CD14-positive monocyte (primary cell): ENCODE results near the gene FN1. TPM values are rescaled to one million over a fixed set of nuclear protein-coding genes. Genes with fewer than 3 reads are reported as not detected.

Source experiments
- DNase-seq, 3 donors: peaks; one replicate each; pipeline ENCODE4 v3.0.0-alpha.2; 2011 to 2022
- H2AFZ ChIP-seq: 2 replicates; pipeline ENCODE4 v1.6.0; 2012; ENCODE audit warnings: mild to moderate bottlenecking, low read depth, low read length, inconsistent platforms; ENCODE audit not compliant: insufficient read depth, poor library complexity, severe bottlenecking
- H3K27ac ChIP-seq, 2 donors: 1 replicate in 1 of 2; 2 replicates in 1 of 2; pipeline ENCODE4 v1.5.1; 2012 to 2013; ENCODE audit warnings: low read length in 2 of 2, control low read depth in 1 of 2, inconsistent platforms in 1 of 2, low read depth in 1 of 2, mild to moderate bottlenecking in 1 of 2
- H3K27me3 ChIP-seq, 2 donors: one replicate each; pipeline versions ENCODE4 v1.6.0 to v1.6.1; 2011 to 2013; ENCODE audit warnings: low read length in 2 of 2; ENCODE audit not compliant: control insufficient read depth in 2 of 2, insufficient read depth in 2 of 2
- H3K36me3 ChIP-seq, 2 donors: replicated peaks in 1 of 2; 1 replicate in 1 of 2; 2 replicates in 1 of 2; pipeline versions ENCODE4 v1.5.1 to v1.6.1; 2012 to 2013; ENCODE audit warnings: low read length in 2 of 2, control low read depth in 1 of 2, inconsistent platforms in 1 of 2, mild to moderate bottlenecking in 1 of 2; ENCODE audit not compliant: insufficient read depth in 2 of 2, control insufficient read depth in 1 of 2
- H3K4me1 ChIP-seq, 2 donors: 1 replicate in 1 of 2; 2 replicates in 1 of 2; pipeline versions ENCODE4 v1.5.1 to v1.6.1; 2012 to 2013; ENCODE audit warnings: low read length in 2 of 2, control low read depth in 1 of 2, inconsistent platforms in 1 of 2, mild to moderate bottlenecking in 1 of 2, moderate library complexity in 1 of 2; ENCODE audit not compliant: insufficient read depth in 2 of 2, control insufficient read depth in 1 of 2
- H3K4me2 ChIP-seq: replicated peaks from 2 replicates; pipeline ENCODE3; 2012; ENCODE audit warnings: low read length, moderate library complexity, mild to moderate bottlenecking; ENCODE audit not compliant: poor library complexity, severe bottlenecking; ENCODE audit errors: extremely low read depth
- H3K4me3 ChIP-seq, 3 experiments: fragments of 200-600 bp in 1 of 3; sonication (generic) in 1 of 3; replicated peaks in 1 of 3; 1 replicate in 2 of 3; 2 replicates in 1 of 3; pipeline ENCODE4 v1.5.1; 2011 to 2013; ENCODE audit warnings: low read length in 3 of 3, mild to moderate bottlenecking in 3 of 3, control low read depth in 2 of 3, low read depth in 2 of 3, inconsistent platforms in 1 of 3, moderate library complexity in 1 of 3
- H3K79me2 ChIP-seq: 2 replicates; pipeline ENCODE4 v1.6.0; 2012; ENCODE audit warnings: mild to moderate bottlenecking, control low read depth, inconsistent platforms, low read length, moderate library complexity; ENCODE audit not compliant: insufficient read depth
- H3K9ac ChIP-seq: 2 replicates; pipeline ENCODE4 v1.6.0; 2017; ENCODE audit warnings: low read length, mild to moderate bottlenecking; ENCODE audit not compliant: insufficient read depth, poor library complexity, severe bottlenecking
- H3K9me3 ChIP-seq, 2 donors: replicated peaks in 1 of 2; 1 replicate in 1 of 2; 2 replicates in 1 of 2; pipeline versions ENCODE4 v1.5.1 to v1.6.1; 2012 to 2013; ENCODE audit warnings: low read length in 2 of 2, control low read depth in 1 of 2; ENCODE audit not compliant: control insufficient read depth in 1 of 2, insufficient read depth in 1 of 2
- H4K20me1 ChIP-seq: 2 replicates; pipeline ENCODE4 v1.6.0; 2012; ENCODE audit warnings: mild to moderate bottlenecking, low read length, control low read depth, moderate library complexity; ENCODE audit not compliant: insufficient read depth
- H3K27ac Mint-ChIP-seq, 7 donors: one replicate each; pipeline ENCODE4 v1.8.0; 2020; ENCODE audit warnings: mild to moderate bottlenecking in 7 of 7, mixed read lengths in 7 of 7, moderate library complexity in 6 of 7, inconsistent platforms in 2 of 7
- H3K27me3 Mint-ChIP-seq, 3 donors: one replicate each; pipeline ENCODE4 v1.8.0; 2021 to 2022; ENCODE audit warnings: low read depth in 3 of 3, mild to moderate bottlenecking in 3 of 3, mixed read lengths in 3 of 3, moderate library complexity in 3 of 3, inconsistent platforms in 1 of 3
- H3K36me3 Mint-ChIP-seq, 2 donors: one replicate each; pipeline ENCODE4 v1.8.0; 2020; ENCODE audit warnings: mixed read lengths in 2 of 2, inconsistent platforms in 1 of 2, mild to moderate bottlenecking in 1 of 2
- H3K4me1 Mint-ChIP-seq: one replicate; pipeline ENCODE4 v1.8.0; 2020; ENCODE audit warnings: mild to moderate bottlenecking, mixed read lengths
- H3K4me3 Mint-ChIP-seq, 2 donors: one replicate each; pipeline ENCODE4 v1.8.0; 2020; ENCODE audit warnings: mild to moderate bottlenecking in 2 of 2, mixed read lengths in 2 of 2, moderate library complexity in 1 of 2
- H3K9me3 Mint-ChIP-seq, 7 donors: one replicate each; pipeline ENCODE4 v1.8.0; 2020 to 2022; ENCODE audit warnings: mixed read lengths in 7 of 7, mild to moderate bottlenecking in 6 of 7, moderate library complexity in 6 of 7, inconsistent platforms in 2 of 7
- WGBS: methylation state at CpG from one replicate; pipeline ENCODE4 v1.1.5; 2013; ENCODE audit warnings: missing lambda C conversion rate; ENCODE audit not compliant: insufficient coverage; 5-methylcytosine and 5-hydroxymethylcytosine counted together
- intact Hi-C, 2 donors: fragments of 100-400 bp; cut with micrococcal nuclease; formaldehyde crosslinking; loops; one replicate each; pipeline versions ENCODE4 v1.15.0 to v1.15.1; 2023
- polyA plus RNA-seq, 3 donors: library from polyadenylated mRNA; depleted of rRNA in 1 of 3; unstranded in 2 of 3; stranded (reverse) in 1 of 3; fragments of 300-500 nt in 2 of 3; fragments of >200 nt in 1 of 3; fragmentation: Illumina TruSeq in 2 of 3; gene quantifications; 1 replicate in 2 of 3; 2 replicates in 1 of 3; pipeline ENCODE4 v1.2.3, GENCODE V29; 2012 to 2021
- TF ChIP-seq, protein P1 (sequence below): fragments of 200-600 bp; IDR thresholded peaks from one replicate; pipeline ENCODE4 v1.8.0; 2022; ENCODE audit warnings: antibody characterized with exemption, mild to moderate bottlenecking

FN1 gene
- polyA plus RNA-seq, 3 donors, result 0.21 to 0.72 (median 0.23) TPM

DNA sequence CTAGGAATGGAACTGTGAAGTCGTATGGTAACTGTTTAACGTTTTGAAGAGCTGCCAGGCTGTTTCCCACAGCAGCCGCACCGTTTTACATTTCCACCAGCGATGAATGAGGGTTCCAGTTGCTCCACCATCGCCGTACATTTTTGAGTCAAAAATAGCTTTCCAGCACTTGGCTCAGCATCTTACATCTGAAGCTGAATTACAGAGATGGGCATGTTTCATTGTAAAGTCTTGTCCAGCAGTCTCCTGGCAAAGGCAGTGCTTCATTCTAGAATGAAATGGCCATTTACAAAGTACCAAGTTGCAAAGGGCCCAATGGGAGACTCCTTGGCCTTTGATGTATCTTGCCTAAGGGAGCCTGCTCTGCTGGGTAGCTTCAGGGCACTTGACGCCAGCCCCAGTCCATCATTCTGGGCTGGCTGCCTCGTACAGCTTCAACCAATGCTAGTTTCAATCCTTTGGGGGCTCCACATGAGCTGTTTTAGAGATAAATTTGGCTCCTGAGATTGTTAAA is 78.9 kb downstream of the FN1 start:
- Histone ChIP-seq H3K27ac (no peak overlapping the region), H3K4me1 (no peaks in the 10 kb centered on the region), H3K4me3 (no peak overlapping the region), H3K9ac (no peak overlapping the region), H3K4me2 (no peak overlapping the region), H3K79me2 (no peaks in the 10 kb centered on the region), H2AFZ (no peak overlapping the region), H4K20me1 (no peaks in the 10 kb centered on the region), H3K36me3 (no peaks in the 10 kb centered on the region), H3K27me3 (no peaks in the 10 kb centered on the region), H3K9me3 (no peaks in the 10 kb centered on the region)
- no peak for DNase-seq
- H3K4me3 Mint-ChIP-seq, result no peak overlapping the region
- peak overlapping the region in 2 of 7 donors; percentile 10 to 40 for H3K27ac Mint-ChIP-seq
- intact Hi-C loops, result no loop called here
- 98% methylated on average over 8 of the region's 9 CpGs for WGBS
- TF ChIP-seq, protein P1, sequence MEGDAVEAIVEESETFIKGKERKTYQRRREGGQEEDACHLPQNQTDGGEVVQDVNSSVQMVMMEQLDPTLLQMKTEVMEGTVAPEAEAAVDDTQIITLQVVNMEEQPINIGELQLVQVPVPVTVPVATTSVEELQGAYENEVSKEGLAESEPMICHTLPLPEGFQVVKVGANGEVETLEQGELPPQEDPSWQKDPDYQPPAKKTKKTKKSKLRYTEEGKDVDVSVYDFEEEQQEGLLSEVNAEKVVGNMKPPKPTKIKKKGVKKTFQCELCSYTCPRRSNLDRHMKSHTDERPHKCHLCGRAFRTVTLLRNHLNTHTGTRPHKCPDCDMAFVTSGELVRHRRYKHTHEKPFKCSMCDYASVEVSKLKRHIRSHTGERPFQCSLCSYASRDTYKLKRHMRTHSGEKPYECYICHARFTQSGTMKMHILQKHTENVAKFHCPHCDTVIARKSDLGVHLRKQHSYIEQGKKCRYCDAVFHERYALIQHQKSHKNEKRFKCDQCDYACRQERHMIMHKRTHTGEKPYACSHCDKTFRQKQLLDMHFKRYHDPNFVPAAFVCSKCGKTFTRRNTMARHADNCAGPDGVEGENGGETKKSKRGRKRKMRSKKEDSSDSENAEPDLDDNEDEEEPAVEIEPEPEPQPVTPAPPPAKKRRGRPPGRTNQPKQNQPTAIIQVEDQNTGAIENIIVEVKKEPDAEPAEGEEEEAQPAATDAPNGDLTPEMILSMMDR, result no peak
- no peaks in the 10 kb centered on the region for H3K4me1 Mint-ChIP-seq
- H3K27me3 Mint-ChIP-seq, result no peaks in the 10 kb centered on the region
- H3K36me3 Mint-ChIP-seq, result peaks cover under 1 to 15% of the 10 kb centered on the region in 2 donors
- no peaks in the 10 kb centered on the region for H3K9me3 Mint-ChIP-seq

DNA sequence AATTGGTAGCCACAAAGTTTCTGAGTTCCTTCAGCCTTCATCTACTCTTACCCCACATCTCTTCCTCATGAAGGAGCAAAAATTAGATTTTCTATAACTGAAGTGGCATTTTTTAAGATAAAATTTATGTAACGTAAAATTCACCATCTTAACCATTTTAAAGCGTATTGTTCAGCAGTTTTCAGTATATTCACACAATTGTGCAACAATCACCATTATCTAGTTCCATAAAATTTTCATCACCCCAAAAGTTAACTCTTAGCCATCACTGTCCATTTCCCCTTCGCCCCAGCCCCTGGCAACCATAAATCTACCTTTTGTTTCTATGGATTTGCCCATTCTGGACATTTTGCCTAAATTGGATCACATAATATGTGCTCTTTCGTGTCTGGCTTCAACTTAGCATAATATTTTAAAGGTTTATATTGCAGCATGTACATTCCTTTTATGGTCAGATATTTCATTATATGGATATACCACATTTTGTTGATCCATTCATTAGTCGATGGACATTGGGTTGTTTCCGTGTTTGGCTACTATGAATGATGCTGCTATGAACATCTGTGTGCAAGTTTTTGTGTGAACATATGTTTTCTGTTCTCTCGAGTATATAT is 79.4 kb downstream of the FN1 start:
- Mint-ChIP-seq H3K4me3 (no peak overlapping the region), H3K9me3 (no peaks in the 10 kb centered on the region), H3K27ac (peak overlapping the region in 1 of 7 donors; percentile 40), H3K4me1 (no peaks in the 10 kb centered on the region), H3K36me3 (peaks cover 5 to 15% of the 10 kb centered on the region in 2 donors), H3K27me3 (no peaks in the 10 kb centered on the region)
- no peak overlapping the region for H3K4me2 ChIP-seq
- H3K9ac ChIP-seq, result no peak overlapping the region
- no peak overlapping the region for H3K4me3 ChIP-seq
- WGBS, result 94% methylated on average over 3 of the region's 7 CpGs
- H2AFZ ChIP-seq, result no peak overlapping the region
- H3K27me3 ChIP-seq, result no peaks in the 10 kb centered on the region
- H3K4me1 ChIP-seq, result no peaks in the 10 kb centered on the region
- TF ChIP-seq, protein P1, result no peak
- no peak for DNase-seq
- H3K79me2 ChIP-seq, result no peaks in the 10 kb centered on the region
- no peaks in the 10 kb centered on the region for H3K36me3 ChIP-seq
- H3K27ac ChIP-seq, result no peak overlapping the region
- H3K9me3 ChIP-seq, result no peaks in the 10 kb centered on the region
- H4K20me1 ChIP-seq, result no peaks in the 10 kb centered on the region
- intact Hi-C loops, result no loop called here
